ENCODE data around the gene IRF3.

DNA sequence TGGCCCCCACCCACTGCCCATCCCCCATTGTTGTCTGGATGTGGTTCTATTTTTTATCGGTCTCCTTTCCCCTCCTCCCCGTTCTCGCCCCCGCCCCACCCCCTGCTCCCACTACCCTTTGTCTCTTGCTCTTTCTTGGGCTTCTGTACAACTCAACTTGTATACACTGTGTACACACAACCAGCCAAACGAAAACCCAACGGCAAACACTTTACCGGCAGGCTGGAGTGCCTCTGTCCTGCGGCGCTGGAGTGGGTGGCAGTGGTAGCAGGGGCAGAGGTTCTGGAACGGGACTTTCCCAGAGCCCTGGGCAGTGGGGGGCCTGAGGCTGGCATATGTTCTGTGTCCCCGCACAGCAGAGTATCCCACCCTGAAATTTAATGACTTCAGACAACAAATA, 39.4 kb downstream of the IRF3 start:
- TF ChIP-seq, protein P1, sequence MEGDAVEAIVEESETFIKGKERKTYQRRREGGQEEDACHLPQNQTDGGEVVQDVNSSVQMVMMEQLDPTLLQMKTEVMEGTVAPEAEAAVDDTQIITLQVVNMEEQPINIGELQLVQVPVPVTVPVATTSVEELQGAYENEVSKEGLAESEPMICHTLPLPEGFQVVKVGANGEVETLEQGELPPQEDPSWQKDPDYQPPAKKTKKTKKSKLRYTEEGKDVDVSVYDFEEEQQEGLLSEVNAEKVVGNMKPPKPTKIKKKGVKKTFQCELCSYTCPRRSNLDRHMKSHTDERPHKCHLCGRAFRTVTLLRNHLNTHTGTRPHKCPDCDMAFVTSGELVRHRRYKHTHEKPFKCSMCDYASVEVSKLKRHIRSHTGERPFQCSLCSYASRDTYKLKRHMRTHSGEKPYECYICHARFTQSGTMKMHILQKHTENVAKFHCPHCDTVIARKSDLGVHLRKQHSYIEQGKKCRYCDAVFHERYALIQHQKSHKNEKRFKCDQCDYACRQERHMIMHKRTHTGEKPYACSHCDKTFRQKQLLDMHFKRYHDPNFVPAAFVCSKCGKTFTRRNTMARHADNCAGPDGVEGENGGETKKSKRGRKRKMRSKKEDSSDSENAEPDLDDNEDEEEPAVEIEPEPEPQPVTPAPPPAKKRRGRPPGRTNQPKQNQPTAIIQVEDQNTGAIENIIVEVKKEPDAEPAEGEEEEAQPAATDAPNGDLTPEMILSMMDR (IDR thresholded peaks at IDR 0.05) = no peak
- no peak for TF ChIP-seq POLR2A (IDR thresholded peaks at IDR 0.05)
